ENCODE results near the gene ALKAL2. TPM values are rescaled to one million over a fixed set of nuclear protein-coding genes. Genes with fewer than 3 reads are reported as not detected.

The ALKAL2 gene
- total RNA-seq, 1 donor from 2014 or later: 1.1 TPM

DNA sequence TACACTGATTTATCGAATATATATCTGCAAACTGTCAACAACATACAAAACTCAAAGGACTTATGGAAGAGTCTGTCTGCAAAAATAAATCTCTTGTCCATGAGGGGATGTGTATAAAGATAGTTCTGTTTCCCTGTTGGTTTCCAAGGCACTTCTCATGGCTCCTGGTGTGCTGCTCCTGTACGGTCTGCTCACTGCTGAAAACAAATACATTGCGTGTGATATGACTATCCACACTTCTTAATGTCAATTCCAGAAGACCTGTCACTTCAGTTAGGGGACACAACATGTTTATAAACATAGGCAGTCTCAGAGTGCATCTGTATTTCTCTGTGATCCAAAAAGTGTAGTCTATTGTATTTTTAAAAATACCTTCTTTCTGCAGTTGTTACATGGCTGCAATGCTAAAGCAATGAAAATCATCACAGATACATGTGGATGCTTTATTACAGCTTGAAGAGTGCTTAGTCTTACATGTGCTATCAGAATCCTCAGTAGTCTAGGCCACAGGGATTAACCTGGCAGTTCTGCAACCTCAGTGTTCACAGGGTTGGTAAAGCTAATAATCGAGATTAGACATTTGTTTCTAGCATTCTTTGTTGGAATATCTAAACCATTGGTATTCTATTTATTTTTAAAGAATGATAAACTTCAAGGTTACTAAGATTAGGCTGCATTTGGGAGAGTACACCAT, 7.8 kb downstream of the ALKAL2 start:
- H3K27me3 ChIP-seq (ENCODE audit: low read depth): no peaks in the 10 kb centered on the region
- H3K4me1 ChIP-seq: peaks cover 20% of the 10 kb centered on the region
- H3K4me3 ChIP-seq: no peak overlapping the region
- peak overlapping the region; percentile 70 for H3K27ac ChIP-seq (replicated peaks)
- intact Hi-C loops (cut with micrococcal nuclease): no loop called here
- peaks cover 69% of the 10 kb centered on the region for H3K36me3 ChIP-seq
- no peak for DNase-seq
- TF ChIP-seq, protein P1, sequence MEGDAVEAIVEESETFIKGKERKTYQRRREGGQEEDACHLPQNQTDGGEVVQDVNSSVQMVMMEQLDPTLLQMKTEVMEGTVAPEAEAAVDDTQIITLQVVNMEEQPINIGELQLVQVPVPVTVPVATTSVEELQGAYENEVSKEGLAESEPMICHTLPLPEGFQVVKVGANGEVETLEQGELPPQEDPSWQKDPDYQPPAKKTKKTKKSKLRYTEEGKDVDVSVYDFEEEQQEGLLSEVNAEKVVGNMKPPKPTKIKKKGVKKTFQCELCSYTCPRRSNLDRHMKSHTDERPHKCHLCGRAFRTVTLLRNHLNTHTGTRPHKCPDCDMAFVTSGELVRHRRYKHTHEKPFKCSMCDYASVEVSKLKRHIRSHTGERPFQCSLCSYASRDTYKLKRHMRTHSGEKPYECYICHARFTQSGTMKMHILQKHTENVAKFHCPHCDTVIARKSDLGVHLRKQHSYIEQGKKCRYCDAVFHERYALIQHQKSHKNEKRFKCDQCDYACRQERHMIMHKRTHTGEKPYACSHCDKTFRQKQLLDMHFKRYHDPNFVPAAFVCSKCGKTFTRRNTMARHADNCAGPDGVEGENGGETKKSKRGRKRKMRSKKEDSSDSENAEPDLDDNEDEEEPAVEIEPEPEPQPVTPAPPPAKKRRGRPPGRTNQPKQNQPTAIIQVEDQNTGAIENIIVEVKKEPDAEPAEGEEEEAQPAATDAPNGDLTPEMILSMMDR (IDR thresholded peaks at IDR 0.05; ENCODE audit: borderline replicate concordance): no peak
- H3K9me3 ChIP-seq (replicated peaks): no peaks in the 10 kb centered on the region

GRCh38 chr2:279366-279765, 8.5 kb downstream of the ALKAL2 start:
- no peak overlapping the region for H3K27ac ChIP-seq (replicated peaks)
- intact Hi-C loops (cut with micrococcal nuclease): no loop called here
- no peaks in the 10 kb centered on the region for H3K9me3 ChIP-seq (replicated peaks)
- peaks cover 72% of the 10 kb centered on the region for H3K36me3 ChIP-seq
- DNase-seq: no peak
- peaks cover 20% of the 10 kb centered on the region for H3K4me1 ChIP-seq
- H3K4me3 ChIP-seq: no peak overlapping the region
- H3K27me3 ChIP-seq (ENCODE audit: low read depth): no peaks in the 10 kb centered on the region
- TF ChIP-seq, protein P1 (IDR thresholded peaks at IDR 0.05; ENCODE audit: borderline replicate concordance): no peak

- Histone ChIP-seq H3K4me3 (no peak overlapping the region), H3K27me3 (ENCODE audit: low read depth) (no peaks in the 10 kb centered on the region), H3K9me3 (replicated peaks) (no peaks in the 10 kb centered on the region), H3K36me3 (peaks cover 75% of the 10 kb centered on the region), H3K4me1 (peaks cover 20% of the 10 kb centered on the region), H3K27ac (replicated peaks) (no peak overlapping the region)
- DNase-seq: no peak
- TF ChIP-seq, protein P1 (IDR thresholded peaks at IDR 0.05; ENCODE audit: borderline replicate concordance): no peak
- intact Hi-C loops (cut with micrococcal nuclease): no loop called here
Measured at GRCh38 chr2:278927-279320, 9.0 kb downstream of the ALKAL2 start.

DNA sequence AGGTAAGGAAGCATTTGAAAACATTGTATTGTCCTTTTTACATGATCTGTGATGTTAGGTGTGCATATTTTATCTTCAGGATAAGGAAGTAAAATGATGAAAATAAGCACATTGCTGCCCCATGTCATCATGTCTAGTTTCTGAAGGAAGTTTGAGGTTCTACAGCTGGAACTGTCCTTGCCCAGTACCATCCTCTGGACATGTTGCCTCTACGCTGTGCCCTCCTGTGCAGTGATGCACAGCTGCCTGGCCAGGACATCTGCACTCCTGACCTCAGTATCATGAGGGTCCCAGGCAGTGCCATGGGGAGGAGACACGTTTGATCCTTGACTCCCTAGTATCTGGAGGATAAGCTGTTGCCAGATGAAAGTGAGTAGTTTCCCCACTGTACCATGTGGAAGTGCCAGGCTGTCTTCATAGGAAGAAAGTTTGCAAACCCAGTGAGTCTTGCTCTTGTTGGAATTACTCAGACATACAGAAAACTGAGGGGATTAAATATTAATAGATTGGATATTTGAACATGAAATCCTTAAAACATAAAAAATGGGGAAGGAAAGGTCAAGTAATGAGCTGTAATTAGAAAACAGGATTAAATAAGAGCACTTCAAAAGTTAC, 9.5 kb downstream of the ALKAL2 start:
- intact Hi-C loops (cut with micrococcal nuclease): no loop called here
- H3K9me3 ChIP-seq (replicated peaks): no peaks in the 10 kb centered on the region
- H3K27me3 ChIP-seq (ENCODE audit: low read depth): no peaks in the 10 kb centered on the region
- TF ChIP-seq, protein P1 (IDR thresholded peaks at IDR 0.05; ENCODE audit: borderline replicate concordance): no peak
- H3K36me3 ChIP-seq: peaks cover 75% of the 10 kb centered on the region
- H3K27ac ChIP-seq (replicated peaks): no peak overlapping the region
- DNase-seq: no peak
- H3K4me3 ChIP-seq: no peak overlapping the region
- peaks cover 20% of the 10 kb centered on the region for H3K4me1 ChIP-seq

DNA sequence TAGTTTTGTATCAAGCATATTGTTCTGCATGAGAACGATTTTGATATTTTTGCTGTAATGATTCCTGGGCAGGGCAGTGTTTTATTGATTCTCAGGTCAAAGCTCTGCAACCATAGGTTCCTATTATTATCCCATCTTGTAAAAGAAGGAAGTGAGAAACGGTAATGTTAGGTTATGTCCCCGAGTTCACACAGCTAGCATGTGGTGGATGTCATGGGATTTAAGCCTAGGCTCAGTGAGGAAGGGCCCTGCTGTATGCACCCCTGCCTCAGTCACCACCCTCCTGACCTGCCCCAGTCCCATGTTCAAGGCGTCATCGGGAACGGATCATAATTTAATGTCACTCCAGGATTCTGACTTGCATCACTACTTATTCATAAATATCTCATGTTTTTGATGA, 12.4 kb downstream of the ALKAL2 start:
- Histone ChIP-seq H3K36me3 (peaks cover 70% of the 10 kb centered on the region), H3K27me3 (ENCODE audit: low read depth) (no peaks in the 10 kb centered on the region), H3K27ac (replicated peaks) (no peak overlapping the region), H3K4me1 (peaks cover 14% of the 10 kb centered on the region), H3K9me3 (replicated peaks) (no peaks in the 10 kb centered on the region), H3K4me3 (no peak overlapping the region)
- TF ChIP-seq, protein P1 (IDR thresholded peaks at IDR 0.05; ENCODE audit: borderline replicate concordance): no peak
- no peak for DNase-seq
- intact Hi-C loops (cut with micrococcal nuclease): no loop called here

Measured in left ventricle myocardium inferior (tissue), 1 donor.